Endothelial cell of umbilical vein (primary cell): ENCODE data around the gene BIN1. TPM values are rescaled to one million over a fixed set of nuclear protein-coding genes. Genes with fewer than 3 reads are reported as not detected.

ENCODE experiments used
- BruUV-seq: library from RNA; stranded (reverse); fragments of 400-500 nt; replicated peaks from 2 replicates; lab custom pipeline; 2021; lab: Mats Ljungman, UMichigan
- CTCF ChIA-PET: fragments of 300-600, 350-600 bp; sonication (Branson Sonifier 250); formaldehyde crosslinking; loops from one replicate; lab custom pipeline; 2021; ENCODE audit warnings: antibody characterized with exemption, inconsistent platforms; lab: Charles Lee
- POLR2A ChIA-PET: fragments of 300-600, 350-600 bp; sonication (Branson Sonifier 250); formaldehyde crosslinking; loops from one replicate; lab custom pipeline; 2021; ENCODE audit warnings: antibody characterized with exemption, inconsistent platforms; lab: Charles Lee
- DNase-seq: peaks from one replicate; pipeline ENCODE4 v3.0.0-alpha.2; 2011; ENCODE audit warnings: low read depth, low spot score
- FAIRE-seq: peaks from 2 replicates; lab custom pipeline; 2011; peaks lifted over from hg19 to GRCh38; lab: Jason Lieb, UNC
- H2AFZ ChIP-seq: 2 replicates; pipeline ENCODE4 v1.6.0; 2012; ENCODE audit warnings: low read depth, low read length, control low read depth, inconsistent platforms
- H3K27ac ChIP-seq: 2 replicates; pipeline ENCODE4 v1.5.1; 2011; ENCODE audit warnings: low read depth, mild to moderate bottlenecking, control low read depth, low read length, moderate library complexity; ENCODE audit not compliant: insufficient read depth
- H3K27me3 ChIP-seq, 2 experiments: 2 replicates each; pipeline versions ENCODE4 v1.6.0 to v1.6.1; 2011; ENCODE audit warnings: low read length in 2 of 2, mixed read lengths in 1 of 2; ENCODE audit not compliant: control insufficient read depth in 2 of 2, insufficient read depth in 2 of 2
- H3K36me3 ChIP-seq, 2 experiments: 2 replicates in 1 of 2; 3 replicates in 1 of 2; pipeline ENCODE4 v1.5.1; 2011; ENCODE audit warnings: low read length in 2 of 2, mild to moderate bottlenecking in 1 of 2, moderate library complexity in 1 of 2; ENCODE audit not compliant: control insufficient read depth in 2 of 2, insufficient read depth in 2 of 2; ENCODE audit errors: extremely low read depth in 1 of 2
- H3K4me1 ChIP-seq: 3 replicates; pipeline ENCODE4 v1.5.1; 2011; ENCODE audit warnings: mild to moderate bottlenecking, low read length; ENCODE audit not compliant: control insufficient read depth, insufficient read depth; ENCODE audit errors: extremely low read depth
- H3K4me2 ChIP-seq: 2 replicates; pipeline ENCODE4 v1.6.1; 2011; ENCODE audit warnings: low read length, control low read depth, mixed read lengths; ENCODE audit not compliant: insufficient read depth
- H3K4me3 ChIP-seq, 3 experiments: fragments of 200-600 bp in 1 of 3; sonication (generic), shearing (Covaris generic) in 1 of 3; replicated peaks in 1 of 3; 2 replicates each; pipeline ENCODE4 v1.5.1; 2011 to 2016; ENCODE audit warnings: control low read depth in 3 of 3, low read length in 3 of 3, mild to moderate bottlenecking in 2 of 3, inconsistent platforms in 1 of 3, low read depth in 1 of 3, moderate library complexity in 1 of 3; ENCODE audit not compliant: insufficient read depth in 1 of 3
- H3K79me2 ChIP-seq: 2 replicates; pipeline ENCODE4 v1.6.0; 2012; ENCODE audit warnings: low read length, inconsistent platforms; ENCODE audit not compliant: control insufficient read depth, insufficient read depth
- H3K9ac ChIP-seq: replicated peaks from 2 replicates; pipeline ENCODE3; 2011; ENCODE audit warnings: low read length, control low read depth; ENCODE audit not compliant: insufficient read depth; ENCODE audit errors: extremely low read depth
- H3K9me1 ChIP-seq: replicated peaks from 3 replicates; pipeline ENCODE4 v1.6.0; 2011; ENCODE audit warnings: mild to moderate bottlenecking, low read length; ENCODE audit not compliant: control insufficient read depth, insufficient read depth; ENCODE audit errors: extremely low read depth
- H3K9me3 ChIP-seq: replicated peaks from 2 replicates; pipeline ENCODE4 v1.5.1; 2012; ENCODE audit warnings: low read length, inconsistent platforms; ENCODE audit not compliant: control insufficient read depth, insufficient read depth
- H4K20me1 ChIP-seq: replicated peaks from 2 replicates; pipeline ENCODE3; 2011; ENCODE audit warnings: mild to moderate bottlenecking, low read length; ENCODE audit not compliant: control insufficient read depth, insufficient read depth; ENCODE audit errors: extremely low read depth
- CTCF ChIP-seq, 2 donors: IDR thresholded peaks; 1 replicate in 1 of 2; 2 replicates in 1 of 2; pipeline ENCODE4 v1.5.1; 2011; ENCODE audit warnings: low read length in 2 of 2, mild to moderate bottlenecking in 2 of 2, moderate library complexity in 2 of 2, control low read depth in 1 of 2, inconsistent platforms in 1 of 2, low read depth in 1 of 2; ENCODE audit not compliant: insufficient read depth in 1 of 2; ENCODE audit errors: extremely low read depth in 1 of 2
- EZH2 ChIP-seq: IDR thresholded peaks from 2 replicates; pipeline ENCODE4 v1.6.1; 2012; ENCODE audit warnings: borderline replicate concordance, low read depth, mild to moderate bottlenecking, moderate library complexity, low read length, inconsistent platforms; ENCODE audit not compliant: severe bottlenecking
- FOS ChIP-seq: IDR thresholded peaks from 2 replicates; pipeline ENCODE4 v1.6.1; 2011; ENCODE audit warnings: mild to moderate bottlenecking, low read length, moderate library complexity, borderline replicate concordance; ENCODE audit not compliant: insufficient read depth
- GATA2 ChIP-seq: IDR thresholded peaks from 2 replicates; pipeline ENCODE4 v1.7.0; 2011; ENCODE audit warnings: low read depth, mild to moderate bottlenecking, moderate library complexity, mixed read lengths, low read length; ENCODE audit not compliant: insufficient read length, insufficient read depth
- JUN ChIP-seq: IDR thresholded peaks from 2 replicates; pipeline ENCODE4 v1.6.1; 2011; ENCODE audit warnings: borderline replicate concordance, low read depth; ENCODE audit not compliant: insufficient read length, insufficient read depth
- MAX ChIP-seq: IDR thresholded peaks from 2 replicates; pipeline ENCODE4 v1.6.1; 2011; ENCODE audit not compliant: insufficient read depth, insufficient read length
- MYC ChIP-seq: IDR thresholded peaks from one replicate; pipeline ENCODE4 v1.6.1; 2011; ENCODE audit warnings: mild to moderate bottlenecking, low read depth, low read length
- POLR2A ChIP-seq: IDR thresholded peaks from 2 replicates; pipeline ENCODE4 v1.6.1; 2012; ENCODE audit warnings: low read depth, mild to moderate bottlenecking, control low read depth, low read length
- POLR2AphosphoS5 ChIP-seq: IDR thresholded peaks from 2 replicates; pipeline ENCODE4 v1.6.1; 2012; ENCODE audit warnings: low read depth, mild to moderate bottlenecking, control low read depth, low read length, moderate library complexity; ENCODE audit not compliant: insufficient read depth
- dilution Hi-C: fragments of 300-500 bp; cut with MboI; formaldehyde crosslinking; loops from one replicate; pipeline ENCODE4 v1.15.0; 2019; ENCODE audit warnings: low sequenced_read_pairs; ENCODE audit not compliant: extremely low pct_ligation_motif_present
- intact Hi-C: fragments of 100-400 bp; cut with micrococcal nuclease; formaldehyde crosslinking; loops from one replicate; pipeline ENCODE4 v1.10.0; 2022
- polyA plus RNA-seq, 4 experiments: library from polyadenylated mRNA; depleted of rRNA in 3 of 4; stranded (reverse) in 3 of 4; unstranded in 1 of 4; fragments of >200 nt; gene quantifications; 2 replicates each; pipeline versions ENCODE4 v1.2.1 to v1.2.3, GENCODE V29; 2011 to 2012; ENCODE audit warnings: missing spikeins in 1 of 4
- small RNA-seq: library from RNA; depleted of rRNA; stranded (forward); fragments of <200 nt; gene quantifications from one replicate; pipeline ENCODE3, GENCODE V24; 2012; ENCODE audit warnings: low replicate concordance, low read depth; ENCODE audit not compliant: insufficient read depth, insufficient read length
- total RNA-seq: library from RNA; stranded (reverse); gene quantifications from 2 replicates; pipeline ENCODE4 v1.2.3, GENCODE V29; 2021

BIN1 gene
- total and polyA plus RNA-seq, 2 donors (not counting 3 experiments of a cell fraction or from before 2014, with no cell fraction given), result 26.3 to 36.9 TPM

GRCh38 chr2:126998486-126998885 lies 108.5 kb downstream of the BIN1 start:
- POLR2A ChIA-PET, result no interaction called here
- intact Hi-C loops, result no loop called here

More at GRCh38 chr2:126998486-126998885, 108.5 kb downstream of the BIN1 start:
- FAIRE-seq (no peak), DNase-seq (no peak)
- Histone ChIP-seq H3K4me3 (no peak overlapping the region), H3K27me3 (peaks cover 0 to 2% of the 10 kb centered on the region in 2 experiments), H3K9me1 (no peaks in the 10 kb centered on the region), H3K36me3 (no peaks in the 10 kb centered on the region), H3K4me2 (no peak overlapping the region), H3K4me1 (no peaks in the 10 kb centered on the region), H3K9me3 (no peaks in the 10 kb centered on the region), H3K27ac (no peak overlapping the region), H3K9ac (no peak overlapping the region), H4K20me1 (no peaks in the 10 kb centered on the region), H3K79me2 (no peaks in the 10 kb centered on the region), H2AFZ (no peak overlapping the region)
- dilution Hi-C loops, result no loop called here
- TF ChIP-seq POLR2AphosphoS5, result no peak
- no peak for TF ChIP-seq FOS
- TF ChIP-seq POLR2A, result no peak
- TF ChIP-seq CTCF (IDR thresholded peaks at IDR 0.05; ENCODE audit: extremely low read depth in 1 of 2, insufficient read depth in 1 of 2, low read depth in 1 of 2, low read length in 2 of 2), result no peak
- no peak for TF ChIP-seq MAX
- no peak for TF ChIP-seq MYC
- no peak for TF ChIP-seq GATA2
- no peak for TF ChIP-seq JUN
- TF ChIP-seq EZH2, result no peak
- CTCF ChIA-PET, result no interaction called here
- BruUV-seq, result no TSS peak

Small RNA genes lying within 50 kb of the gene (small RNA-seq; reads per million reads assigned to genes)
- gene RNU7-182P, result not detected

Other genes with a start within 250 kb of the BIN1 start
- not detected in 2 replicates for gene TEX51, start 208.3 kb downstream of the BIN1 start, total RNA-seq
- gene TEX51, start 208.3 kb downstream of the BIN1 start, polyA plus RNA-seq, result not detected in 2 replicates
- not detected in 2 replicates for gene CYP27C1, start 113.1 kb upstream of the BIN1 start, total RNA-seq
- gene CYP27C1, start 113.1 kb upstream of the BIN1 start, polyA plus RNA-seq, result not detected in 2 replicates
- gene ERCC3, start 187.0 kb upstream of the BIN1 start, total RNA-seq, result 46.6 and 47.3 TPM in 2 replicates
- gene ERCC3, start 187.0 kb upstream of the BIN1 start, polyA plus RNA-seq, result 35.2 and 40.7 TPM in 2 replicates